Vagina (tissue), 2 donors: Measurements from ENCODE around the gene VPREB3.

Experiments
- CTCF ChIP-seq, 3 experiments: fragments of 450-650 bp in 2 of 3; fragments of 200-600 bp in 1 of 3; sonication (generic) in 1 of 3; IDR thresholded peaks; one replicate each; pipeline ENCODE4 v1.5.1; 2017 to 2019; ENCODE audit warnings: antibody characterized with exemption in 3 of 3, mild to moderate bottlenecking in 2 of 3, moderate library complexity in 2 of 3
- POLR2A ChIP-seq, 2 donors: fragments of 450-650 bp; IDR thresholded peaks; one replicate each; pipeline ENCODE4 v1.6.1; 2017; ENCODE audit warnings: antibody characterized with exemption in 2 of 2, mild to moderate bottlenecking in 2 of 2, moderate library complexity in 2 of 2
- POLR2AphosphoS5 ChIP-seq, 2 donors: sonication (generic); formaldehyde crosslinking; IDR thresholded peaks; one replicate each; pipeline ENCODE4 v1.9.0; 2017; ENCODE audit warnings: antibody characterized with exemption in 2 of 2, mild to moderate bottlenecking in 2 of 2, low read depth in 1 of 2; ENCODE audit not compliant: insufficient read depth in 1 of 2

DNA sequence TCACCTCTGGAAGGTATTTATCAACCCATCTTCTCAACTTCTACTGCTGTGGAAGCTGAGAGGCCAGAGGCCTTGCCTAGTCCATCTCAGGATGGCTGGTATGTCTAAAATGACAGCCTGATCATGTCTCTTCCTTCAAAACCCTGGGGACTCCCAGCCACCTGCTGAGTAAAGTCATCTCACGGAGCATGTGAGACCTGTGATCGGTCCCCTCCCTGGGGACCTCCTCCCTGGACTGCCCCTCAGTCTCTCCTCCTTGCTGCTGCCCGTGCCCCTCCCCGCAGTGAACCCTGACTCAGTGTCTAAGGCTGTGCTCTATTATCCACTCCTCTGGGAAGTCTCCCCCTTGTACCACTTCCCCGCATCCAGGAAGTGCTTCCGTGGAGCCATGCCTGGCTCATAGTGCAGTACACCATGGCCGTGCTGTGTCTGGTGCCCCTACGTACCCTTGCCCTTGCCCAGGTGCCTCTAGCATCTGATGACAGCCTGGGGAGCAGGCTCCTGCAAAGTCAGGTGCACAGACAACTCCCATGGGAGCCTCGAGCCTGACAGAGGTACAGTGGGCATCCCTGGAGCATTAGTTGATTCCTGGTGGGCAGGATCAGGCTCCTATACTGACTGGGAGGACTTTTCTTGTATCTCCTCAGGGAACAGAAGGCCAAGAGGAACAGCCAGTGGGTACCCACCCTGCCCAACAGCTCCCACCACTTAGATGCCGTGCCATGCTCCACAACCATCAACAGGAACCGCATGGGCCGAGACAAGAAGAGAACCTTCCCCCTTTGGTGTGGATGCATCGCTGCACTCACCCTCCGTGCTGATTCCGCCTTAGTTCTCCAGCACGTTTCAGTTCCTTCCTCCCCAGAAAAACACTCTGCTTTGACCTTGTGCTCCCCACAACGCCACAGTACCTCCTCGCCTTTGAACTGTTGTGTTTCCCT, 46.3 kb upstream of the VPREB3 start:
- TF ChIP-seq CTCF (IDR thresholded peaks at IDR 0.05) (no peak), POLR2A (IDR thresholded peaks at IDR 0.05) (no peak), POLR2AphosphoS5 (IDR thresholded peaks at IDR 0.05; ENCODE audit: insufficient read depth in 1 of 2, low read depth in 1 of 2) (no peak)
